ENCODE results near the gene EHBP1.

GRCh38 chr2:62745891-62746481, 40.5 kb downstream of the EHBP1 start:
- TF ChIP-seq CTCF (IDR thresholded peaks at IDR 0.05; ENCODE audit: low read length) (no peak), EZH2 (IDR thresholded peaks at IDR 0.05; ENCODE audit: borderline replicate concordance, low read length) (no peak)
